PC-9 (cell line): ENCODE measurements around the gene RAB11FIP2. TPM values are rescaled to one million over a fixed set of nuclear protein-coding genes. Genes with fewer than 3 reads are reported as not detected.

Source experiments
- Bru-seq: library from RNA; stranded (reverse); fragments of 400-500 nt; gene quantifications from one replicate; lab custom pipeline; 2021; lab: Mats Ljungman, UMichigan
- BruChase-seq, 2 experiments: library from RNA; stranded (reverse); fragments of 400-500 nt; gene quantifications; one replicate each; lab custom pipeline; 2021; lab: Mats Ljungman, UMichigan
- BruUV-seq: library from RNA; stranded (reverse); fragments of 400-500 nt; replicated peaks from 2 replicates; lab custom pipeline; 2021; lab: Mats Ljungman, UMichigan
- CTCF ChIA-PET: fragments of 300-600 bp; sonication (Branson Sonifier 250); formaldehyde crosslinking; loops from one replicate; lab custom pipeline; 2022; ENCODE audit warnings: antibody characterized with exemption; lab: Charles Lee
- POLR2A ChIA-PET: fragments of 300-600 bp; sonication (Branson Sonifier 250); formaldehyde crosslinking; loops from one replicate; lab custom pipeline; 2022; ENCODE audit warnings: antibody characterized with exemption; ENCODE audit not compliant: unreplicated experiment; lab: Charles Lee
- DNase-seq, 2 experiments: peaks; one replicate each; pipeline versions ENCODE4 v3.0.0 to v3.0.0-alpha.2; 2015 to 2022; ENCODE audit warnings: mixed read lengths in 1 of 2
- H2AFZ ChIP-seq: fragments of 200-600 bp; sonication (generic); 2 replicates; pipeline ENCODE4 v1.8.1; 2017; ENCODE audit warnings: antibody characterized with exemption
- H3F3A ChIP-seq: fragments of 200-600 bp; sonication (generic); 2 replicates; pipeline ENCODE4 v1.8.1; 2017; ENCODE audit warnings: antibody characterized with exemption, mild to moderate bottlenecking, low read depth; ENCODE audit not compliant: insufficient read depth
- H3K27ac ChIP-seq: fragments of 200-600 bp; sonication (generic); 2 replicates; pipeline ENCODE4 v1.6.1; 2016; ENCODE audit warnings: mixed run types
- H3K27me3 ChIP-seq: fragments of 200-600 bp; sonication (generic); 2 replicates; pipeline ENCODE4 v1.6.1; 2016; ENCODE audit warnings: low read depth, mixed run types; ENCODE audit not compliant: insufficient read depth
- H3K36me3 ChIP-seq: fragments of 200-600 bp; sonication (generic); 2 replicates; pipeline ENCODE4 v1.6.1; 2016; ENCODE audit warnings: low read depth, mixed run types
- H3K4me1 ChIP-seq: fragments of 200-600 bp; sonication (generic); replicated peaks from 2 replicates; pipeline ENCODE4 v1.6.1; 2016; ENCODE audit warnings: mixed run types; ENCODE audit not compliant: insufficient read depth
- H3K4me2 ChIP-seq: fragments of 200-600 bp; sonication (generic); 2 replicates; pipeline ENCODE4 v1.6.1; 2017; ENCODE audit warnings: mixed run types
- H3K4me3 ChIP-seq: fragments of 200-600 bp; sonication (generic); 2 replicates; pipeline ENCODE4 v1.6.1; 2016; ENCODE audit warnings: mixed run types
- H3K79me2 ChIP-seq: fragments of 200-600 bp; sonication (generic); 2 replicates; pipeline ENCODE4 v1.6.1; 2017; ENCODE audit warnings: low read depth, mixed run types
- H3K9me2 ChIP-seq: fragments of 200-600 bp; sonication (generic); 2 replicates; pipeline ENCODE4 v1.8.1; 2017; ENCODE audit warnings: mild to moderate bottlenecking; ENCODE audit not compliant: insufficient read depth
- H3K9me3 ChIP-seq: fragments of 200-600 bp; sonication (generic); 2 replicates; pipeline ENCODE4 v1.8.1; 2016; ENCODE audit warnings: low read depth; ENCODE audit not compliant: insufficient read depth
- H4K20me1 ChIP-seq: fragments of 200-600 bp; sonication (generic); 2 replicates; pipeline ENCODE4 v1.8.1; 2017; ENCODE audit not compliant: insufficient read depth
- CTCF ChIP-seq: fragments of 200-600 bp; sonication (generic); conservative IDR thresholded peaks from 2 replicates; pipeline ENCODE4 v1.6.1; 2017; ENCODE audit warnings: mixed run types, antibody characterized with exemption, mild to moderate bottlenecking, moderate library complexity
- EZH2 ChIP-seq: fragments of 200-600 bp; sonication (generic); IDR thresholded peaks from 2 replicates; pipeline ENCODE4 v1.8.0; 2017; ENCODE audit warnings: antibody characterized with exemption, low read depth
- intact Hi-C: fragments of 100-400 bp; cut with micrococcal nuclease; formaldehyde crosslinking; loops from one replicate; pipeline ENCODE4 v1.10.0; 2022; ENCODE audit not compliant: unreplicated experiment
- long read RNA-seq: library from polyadenylated mRNA; stranded (forward); transcript quantifications from one replicate; pipeline ENCODE4 v2.0.0, GENCODE V29; 2022
- total RNA-seq: library from RNA; stranded (reverse); gene quantifications from 2 replicates; pipeline ENCODE4 v1.2.3, GENCODE V29; 2021

The RAB11FIP2 gene
- total RNA-seq, result 6.0 and 6.5 TPM in 2 replicates
- percentile 65 among the genes with signal in this experiment for Bru-seq, nascent RNA
- percentile 70 among the genes with signal in this experiment for BruChase-seq, experiment 1, labeled RNA remaining after a 2-hour chase
- BruChase-seq, experiment 2, labeled RNA remaining after a 6-hour chase, result percentile 67 among the genes with signal in this experiment
- long read RNA-seq, full-length matches to known transcripts, result 1 of 4 reads
- long read RNA-seq, partial matches to known transcripts, result 0 of 4 reads
- long read RNA-seq, other reads (novel, unspliced or antisense), result 3 of 4 reads

- POLR2A ChIA-PET, result no interaction called here
- intact Hi-C loops, result no loop called here
Measured at GRCh38 chr10:118046395-118047156, at the start of gene RAB11FIP2. Gene RAB11FIP2, minus strand, starts transcription at chr10:118046941. Its CDS starts 778 bp downstream, at chr10:118046163.

GRCh38 chr10:118096022-118096421, 49.3 kb upstream of the RAB11FIP2 start:
- Histone ChIP-seq H3K79me2 (no peaks in the 10 kb centered on the region), H4K20me1 (no peaks in the 10 kb centered on the region), H3K27ac (no peak overlapping the region), H3K4me1 (no peaks in the 10 kb centered on the region), H2AFZ (no peak overlapping the region), H3K4me2 (no peak overlapping the region), H3K4me3 (no peak overlapping the region), H3K36me3 (no peaks in the 10 kb centered on the region), H3F3A (no peaks in the 10 kb centered on the region), H3K9me3 (no peaks in the 10 kb centered on the region), H3K27me3 (no peaks in the 10 kb centered on the region), H3K9me2 (no peaks in the 10 kb centered on the region)
- DNase-seq, result no peak
- ChIA-PET POLR2A (no interaction called here), CTCF (no interaction called here)
- no TSS peak for BruUV-seq
- TF ChIP-seq EZH2, result no peak
- no peak for TF ChIP-seq CTCF
- intact Hi-C loops, result no loop called here

More at GRCh38 chr10:118046395-118047156, at the start of gene RAB11FIP2:
- no peaks in the 10 kb centered on the region for H3F3A ChIP-seq
- no peaks in the 10 kb centered on the region for H4K20me1 ChIP-seq
- H3K9me3 ChIP-seq, result no peaks in the 10 kb centered on the region
- H3K4me2 ChIP-seq, result peak within 1 kb of the TSS; percentile 75
- H3K27me3 ChIP-seq, result no peaks in the 10 kb centered on the region
- H3K9me2 ChIP-seq, result no peaks in the 10 kb centered on the region
- H3K4me3 ChIP-seq, result peak within 1 kb of the TSS; percentile 75
- H3K4me1 ChIP-seq, result peaks cover 23% of the 10 kb centered on the region
- no peaks in the 10 kb centered on the region for H3K36me3 ChIP-seq
- TF ChIP-seq CTCF (no peak), EZH2 (no peak)
- H3K79me2 ChIP-seq, result peaks cover 13% of the 10 kb centered on the region; the same call in 1 of the 2 replicates
- DNase-seq, result peak; percentile 68 to 85
- H2AFZ ChIP-seq, result peak within 1 kb of the TSS; percentile 91
- no TSS peak for BruUV-seq
- CTCF ChIA-PET, result no interaction called here
- H3K27ac ChIP-seq, result peak within 1 kb of the TSS; percentile 62; the same call in 1 of the 2 replicates

GRCh38 chr10:118092209-118092608, 45.5 kb upstream of the RAB11FIP2 start:
- H3K4me2 ChIP-seq, result no peak overlapping the region
- H3K4me3 ChIP-seq, result no peak overlapping the region
- POLR2A ChIA-PET, result no interaction called here
- no peak for TF ChIP-seq EZH2
- no peak for TF ChIP-seq CTCF
- no peaks in the 10 kb centered on the region for H3K36me3 ChIP-seq
- DNase-seq, result no peak
- H3K79me2 ChIP-seq, result no peaks in the 10 kb centered on the region
- H3F3A ChIP-seq, result no peaks in the 10 kb centered on the region
- no peak overlapping the region for H2AFZ ChIP-seq
- H3K9me3 ChIP-seq, result no peaks in the 10 kb centered on the region
- BruUV-seq, result no TSS peak
- no peaks in the 10 kb centered on the region for H3K4me1 ChIP-seq
- H3K27me3 ChIP-seq, result no peaks in the 10 kb centered on the region
- no peak overlapping the region for H3K27ac ChIP-seq
- intact Hi-C loops, result no loop called here
- CTCF ChIA-PET, result no interaction called here
- no peaks in the 10 kb centered on the region for H3K9me2 ChIP-seq
- H4K20me1 ChIP-seq, result no peaks in the 10 kb centered on the region
